Measurements from ENCODE around the gene GALNT3.

DNA sequence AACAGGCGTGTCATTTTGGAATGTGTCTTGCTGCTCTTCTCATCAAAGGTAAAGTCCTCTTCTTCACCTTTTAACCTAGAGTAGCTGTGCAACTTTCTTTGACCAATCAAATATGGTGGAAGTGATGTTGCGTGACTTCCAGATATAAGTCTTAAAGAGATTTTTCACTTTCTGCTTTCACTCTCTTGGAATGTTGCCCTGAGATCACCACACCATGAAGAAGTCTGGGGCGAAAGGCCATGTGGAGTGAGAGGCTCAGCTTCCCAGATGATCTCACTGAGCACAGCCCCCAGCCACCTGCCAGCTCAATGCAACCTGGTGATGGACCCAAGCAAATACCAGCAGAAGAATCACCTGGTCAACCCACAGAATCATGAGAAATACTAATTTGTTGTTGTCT, 7.1 kb upstream of the GALNT3 start:
- TF ChIP-seq, protein P1, sequence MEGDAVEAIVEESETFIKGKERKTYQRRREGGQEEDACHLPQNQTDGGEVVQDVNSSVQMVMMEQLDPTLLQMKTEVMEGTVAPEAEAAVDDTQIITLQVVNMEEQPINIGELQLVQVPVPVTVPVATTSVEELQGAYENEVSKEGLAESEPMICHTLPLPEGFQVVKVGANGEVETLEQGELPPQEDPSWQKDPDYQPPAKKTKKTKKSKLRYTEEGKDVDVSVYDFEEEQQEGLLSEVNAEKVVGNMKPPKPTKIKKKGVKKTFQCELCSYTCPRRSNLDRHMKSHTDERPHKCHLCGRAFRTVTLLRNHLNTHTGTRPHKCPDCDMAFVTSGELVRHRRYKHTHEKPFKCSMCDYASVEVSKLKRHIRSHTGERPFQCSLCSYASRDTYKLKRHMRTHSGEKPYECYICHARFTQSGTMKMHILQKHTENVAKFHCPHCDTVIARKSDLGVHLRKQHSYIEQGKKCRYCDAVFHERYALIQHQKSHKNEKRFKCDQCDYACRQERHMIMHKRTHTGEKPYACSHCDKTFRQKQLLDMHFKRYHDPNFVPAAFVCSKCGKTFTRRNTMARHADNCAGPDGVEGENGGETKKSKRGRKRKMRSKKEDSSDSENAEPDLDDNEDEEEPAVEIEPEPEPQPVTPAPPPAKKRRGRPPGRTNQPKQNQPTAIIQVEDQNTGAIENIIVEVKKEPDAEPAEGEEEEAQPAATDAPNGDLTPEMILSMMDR (conservative IDR thresholded peaks at IDR 0.05 in 1 of 2, IDR thresholded peaks at IDR 0.05 in 1 of 2; ENCODE audit: low read depth in 1 of 2, low read length in 2 of 2), result no peak
- no peak for TF ChIP-seq EZH2 (IDR thresholded peaks at IDR 0.05; ENCODE audit: low read length, missing control alignments)
